ENCODE results near the gene PRKCA.
"Not testable (repeated sequence)": the region's sequence is repeated elsewhere in the genome, so short reads cannot be mapped to it uniquely, and the experiment has no call there.

The PRKCA gene

DNA sequence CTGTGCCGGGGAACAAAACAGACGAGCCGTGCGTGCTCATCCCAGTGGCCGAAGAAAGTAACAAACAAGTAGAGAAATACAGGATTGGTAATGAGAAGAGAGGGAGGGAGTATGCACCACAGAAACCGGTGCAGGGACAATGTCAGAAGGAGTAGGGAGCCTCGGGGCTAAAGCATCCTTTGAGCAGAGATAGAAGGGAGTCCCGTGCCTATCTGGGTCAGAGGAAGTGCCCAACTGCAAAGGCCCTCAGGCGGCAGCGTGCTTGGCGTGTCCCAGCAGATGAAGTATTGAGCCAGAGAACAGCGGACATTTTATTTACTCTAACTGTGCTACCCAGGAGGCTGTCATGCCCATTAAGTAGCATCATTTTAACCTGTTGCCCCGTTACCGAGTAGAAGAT lies 417.6 kb downstream of the PRKCA start:
- TF ChIP-seq CTCF (IDR thresholded peaks at IDR 0.05; ENCODE audit: insufficient read depth, low read depth, low read length, missing control alignments) = no peak

DNA sequence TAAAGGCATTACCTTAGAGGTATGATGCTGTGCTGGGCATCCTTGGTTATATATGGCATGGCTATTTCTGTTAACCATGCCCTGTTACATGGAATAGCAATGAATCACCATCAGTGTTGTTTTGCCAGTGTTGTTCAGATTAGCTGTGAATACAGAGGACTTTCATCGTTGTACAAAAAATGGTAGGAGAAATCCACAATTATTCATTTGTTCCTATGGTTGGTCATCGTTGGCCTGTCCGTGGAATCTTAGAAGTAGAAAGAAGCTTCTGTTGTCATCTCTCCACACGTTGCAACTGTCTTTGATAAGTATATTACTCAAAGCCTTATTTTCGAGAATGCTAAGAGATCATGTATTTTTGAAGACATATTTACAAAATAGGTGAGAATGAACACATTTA lies 418.2 kb downstream of the PRKCA start:
- no peak for DNase-seq (ENCODE audit: low read depth)
- TF ChIP-seq CTCF (IDR thresholded peaks at IDR 0.05; ENCODE audit: insufficient read depth, low read depth, low read length, missing control alignments) = no peak
- no peak overlapping the region for H3K4me3 ChIP-seq (ENCODE audit: low read length)

More for the DNA sequence above, 417.6 kb downstream of the PRKCA start:
- no peak for DNase-seq (ENCODE audit: low read depth)
- no peak overlapping the region for H3K4me3 ChIP-seq (ENCODE audit: low read length)

DNA sequence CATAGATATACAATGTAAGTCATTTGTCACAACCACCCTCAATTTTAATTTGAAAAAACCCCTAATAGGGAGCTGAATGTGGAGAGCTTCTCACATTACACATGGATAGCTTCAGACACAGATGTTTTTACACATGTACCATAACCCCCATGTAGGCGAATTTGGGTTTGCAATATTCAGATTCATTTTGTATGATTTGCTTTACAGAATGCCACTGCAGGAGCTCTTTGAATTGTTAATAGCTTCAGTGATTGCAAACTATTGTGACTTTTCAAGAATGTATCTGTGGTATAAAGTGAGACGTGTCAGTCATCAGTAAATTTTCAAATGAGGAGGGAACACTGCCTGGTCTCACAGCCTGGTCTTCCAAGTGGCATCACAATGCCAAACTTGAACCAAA lies 419.9 kb downstream of the PRKCA start:
- no peak overlapping the region for H3K4me3 ChIP-seq (ENCODE audit: low read length)
- DNase-seq (ENCODE audit: low read depth) = no peak
- TF ChIP-seq CTCF (IDR thresholded peaks at IDR 0.05; ENCODE audit: insufficient read depth, low read depth, low read length, missing control alignments) = no peak

GRCh38 chr17:66724581-66725341 lies 422.3 kb downstream of the PRKCA start:
- TF ChIP-seq CTCF (IDR thresholded peaks at IDR 0.05; ENCODE audit: insufficient read depth, low read depth, low read length, missing control alignments) = no peak
- no peak for DNase-seq (ENCODE audit: low read depth)
- no peak overlapping the region for H3K4me3 ChIP-seq (ENCODE audit: low read length)

DNA sequence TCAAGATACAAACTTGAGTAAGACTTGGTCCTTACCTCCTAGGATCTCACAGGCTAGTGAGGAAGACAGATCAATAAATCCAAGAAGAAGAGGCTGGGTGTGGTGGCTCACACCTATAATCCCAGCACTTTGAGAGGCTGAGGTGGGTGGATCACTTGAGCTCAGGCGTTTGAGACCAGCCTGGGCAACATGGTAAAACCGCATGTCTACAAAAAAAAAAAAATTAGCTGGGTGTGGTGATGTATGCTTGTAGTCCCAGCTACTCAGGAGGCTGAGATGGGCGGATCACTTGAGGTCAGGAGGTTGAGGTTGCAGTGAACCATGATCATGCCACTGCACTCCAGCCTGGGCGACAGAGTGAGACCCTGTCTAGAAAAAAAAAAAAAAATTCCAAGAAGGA lies 423.0 kb downstream of the PRKCA start:
- not testable (repeated sequence) for H3K4me3 ChIP-seq (ENCODE audit: low read length); DNase-seq (ENCODE audit: low read depth)

DNA sequence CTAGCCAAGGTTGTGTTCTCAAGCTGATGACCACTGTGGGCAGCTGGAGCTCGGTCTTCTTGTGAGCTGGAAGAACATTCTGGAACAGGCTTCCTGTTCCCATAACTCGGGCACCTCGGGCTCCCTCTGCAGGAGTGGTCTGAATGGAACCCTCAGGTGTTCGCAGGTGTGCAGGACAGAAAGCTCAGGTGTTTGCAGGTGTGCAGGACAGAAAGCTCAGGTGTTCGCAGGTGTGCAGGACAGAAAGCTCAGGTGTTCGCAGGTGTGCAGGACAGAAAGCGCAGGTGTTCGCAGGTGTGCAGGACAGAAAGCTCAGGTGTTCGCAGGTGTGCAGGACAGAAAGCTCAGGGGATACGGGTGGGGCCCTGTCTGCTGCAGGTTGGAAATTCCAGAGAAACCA lies 423.5 kb downstream of the PRKCA start:
- no peak for TF ChIP-seq CTCF (IDR thresholded peaks at IDR 0.05; ENCODE audit: insufficient read depth, low read depth, low read length, missing control alignments)
- no peak overlapping the region for H3K4me3 ChIP-seq (ENCODE audit: low read length)
- DNase-seq (ENCODE audit: low read depth) = no peak

DNA sequence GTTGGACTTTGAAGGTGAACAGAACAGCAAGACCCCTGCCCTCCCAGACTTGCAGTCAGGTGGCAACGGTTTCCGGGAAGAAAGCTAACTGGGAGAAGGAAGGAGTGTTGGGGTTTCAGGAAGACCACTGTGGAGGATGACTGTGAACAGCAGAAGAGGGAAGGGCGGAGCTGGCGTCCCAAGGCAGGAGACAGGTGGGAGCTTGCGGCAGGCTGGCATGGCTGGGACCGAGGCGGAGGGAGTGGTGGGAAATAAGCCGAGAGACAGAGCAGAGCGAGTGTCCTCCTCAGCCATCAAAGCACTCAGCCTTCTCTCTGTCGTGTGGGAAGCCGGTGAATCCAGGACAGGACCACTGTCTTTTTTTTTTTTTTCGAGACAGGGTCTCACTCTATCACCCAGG lies 424.0 kb downstream of the PRKCA start:
- no peak for DNase-seq (ENCODE audit: low read depth)
- H3K4me3 ChIP-seq (ENCODE audit: low read length) = no peak overlapping the region
- TF ChIP-seq CTCF (IDR thresholded peaks at IDR 0.05; ENCODE audit: insufficient read depth, low read depth, low read length, missing control alignments) = no peak

Data from epithelial cell of esophagus (primary cell).